ENCODE data around the gene SPACA4.

DNA sequence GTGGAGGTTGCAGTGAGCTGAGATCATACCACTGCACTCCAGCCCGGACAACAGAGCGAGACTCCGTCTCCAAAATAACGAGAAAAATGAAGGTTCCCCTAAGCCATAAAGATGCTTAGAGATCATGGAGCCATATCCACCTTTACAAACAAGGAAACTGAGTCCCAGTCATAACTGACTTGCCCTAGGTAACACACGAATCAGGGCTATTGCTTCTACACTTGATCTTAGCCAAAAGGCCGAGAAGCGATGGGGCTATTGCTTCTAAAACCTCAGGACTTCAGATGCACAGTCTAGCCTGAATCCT, 27.4 kb downstream of the SPACA4 start:
- TF ChIP-seq SUZ12 (IDR thresholded peaks at IDR 0.05; ENCODE audit: extremely low read depth, insufficient read depth, insufficient read length) (no peak), YY1 (IDR thresholded peaks at IDR 0.05; ENCODE audit: insufficient read depth, insufficient read length) (no peak), ZNF274 (IDR thresholded peaks at IDR 0.05; ENCODE audit: low read depth, low read length) (no peak)

Measured in NT2/D1 (cell line).